GM19328 (cell line): ENCODE data around the gene MTERF1.

ENCODE experiments used
- ATAC-seq: cut with Tn5 transposase; IDR thresholded peaks from one replicate; pipeline ENCODE4 v1.9.1; 2021; ENCODE audit warnings: mild to moderate bottlenecking, moderate library complexity; ENCODE audit not compliant: unreplicated experiment

MTERF1 gene

GRCh38 chr7:91835826-91836368 is 44.6 kb downstream of the MTERF1 start:
- no peak for ATAC-seq

GRCh38 chr7:91835091-91835825 is 45.2 kb downstream of the MTERF1 start:
- no peak for ATAC-seq

GRCh38 chr7:91832493-91833045 is 47.9 kb downstream of the MTERF1 start:
- no peak for ATAC-seq

GRCh38 chr7:91827169-91827568 is 53.3 kb downstream of the MTERF1 start:
- ATAC-seq = no peak

GRCh38 chr7:91826377-91826776 is 54.1 kb downstream of the MTERF1 start:
- no peak for ATAC-seq

GRCh38 chr7:91824201-91824600 is 56.3 kb downstream of the MTERF1 start:
- no peak for ATAC-seq
